Activated CD8-positive, alpha-beta memory T cell treated with anti-CD3 and anti-CD28 coated beads, Interleukin-2, amount 10 ng/mL, durations not matched to agents 7 days and 5 days (primary cell): ENCODE measurements around the gene BLACAT1. TPM values are rescaled to one million over a fixed set of nuclear protein-coding genes. Genes with fewer than 3 reads are reported as not detected.
A peak's percentile ranks its signal among the peaks of the same experiment; 100 is the strongest.

Source experiments
- ATAC-seq: fragments of 150-1000 bp; cut with Tn5 transposase; one replicate; pipeline ENCODE4 v1.10.0; 2021; ENCODE audit warnings: moderate library complexity
- CTCF ChIA-PET: fragments of 350-600 bp; sonication (Branson Sonifier 250); formaldehyde crosslinking; loops from one replicate; lab custom pipeline; 2021; ENCODE audit warnings: antibody characterized with exemption; lab: Charles Lee
- DNase-seq: peaks from one replicate; pipeline ENCODE4 v3.0.0-alpha.2; 2020
- H3K27ac Mint-ChIP-seq: one replicate; pipeline ENCODE4 v1.8.0; 2021; ENCODE audit warnings: mild to moderate bottlenecking, mixed read lengths
- H3K27me3 Mint-ChIP-seq: one replicate; pipeline ENCODE4 v1.8.0; 2021; ENCODE audit warnings: mixed read lengths
- H3K36me3 Mint-ChIP-seq: one replicate; pipeline ENCODE4 v1.8.0; 2021; ENCODE audit warnings: mild to moderate bottlenecking, mixed read lengths
- H3K4me1 Mint-ChIP-seq: one replicate; pipeline ENCODE4 v1.8.0; 2021; ENCODE audit warnings: mixed read lengths
- H3K4me3 Mint-ChIP-seq: one replicate; pipeline ENCODE4 v1.8.0; 2021; ENCODE audit warnings: mild to moderate bottlenecking, moderate library complexity, mixed read lengths
- H3K9me3 Mint-ChIP-seq: one replicate; pipeline ENCODE4 v1.8.0; 2022; ENCODE audit warnings: low read depth, mixed read lengths
- total RNA-seq, 2 experiments: library from RNA; stranded (reverse); gene quantifications; one replicate each; pipeline ENCODE4 v1.2.3, GENCODE V29; 2021

Gene BLACAT1
- total RNA-seq, 2 experiments from 2014 or later: 0.19 to 0.47 TPM

GRCh38 chr1:205465392-205465791 lies 9.5 kb upstream of the BLACAT1 start:
- H3K9me3 Mint-ChIP-seq: no peaks in the 10 kb centered on the region
- no peak overlapping the region for H3K4me3 Mint-ChIP-seq
- H3K4me1 Mint-ChIP-seq: no peaks in the 10 kb centered on the region
- DNase-seq (no peak), ATAC-seq (no peak)
- H3K27me3 Mint-ChIP-seq: peaks cover 40% of the 10 kb centered on the region
- CTCF ChIA-PET: no interaction called here
- H3K36me3 Mint-ChIP-seq: no peaks in the 10 kb centered on the region
- no peak overlapping the region for H3K27ac Mint-ChIP-seq

- H3K4me1 Mint-ChIP-seq: peaks cover 13% of the 10 kb centered on the region
- CTCF ChIA-PET: interaction anchor here (1.4 to 3.6 kb wide), 2 partner anchors 28 kb away, joined by 3 to 25 read pairs; no protein-coding TSS in a partner anchor
- H3K27me3 Mint-ChIP-seq: peaks cover 60% of the 10 kb centered on the region
- no peaks in the 10 kb centered on the region for H3K36me3 Mint-ChIP-seq
- peak; percentile 64 for DNase-seq
- H3K4me3 Mint-ChIP-seq: no peak overlapping the region
- no peaks in the 10 kb centered on the region for H3K9me3 Mint-ChIP-seq
- ATAC-seq: peak; percentile 58
- H3K27ac Mint-ChIP-seq: no peak overlapping the region
Observed at GRCh38 chr1:205458777-205459566, 3.1 kb upstream of the BLACAT1 start.

GRCh38 chr1:205456868-205457745 lies 1.3 kb upstream of the BLACAT1 start:
- Mint-ChIP-seq H3K4me1 (peaks cover 13% of the 10 kb centered on the region), H3K27ac (no peak overlapping the region), H3K9me3 (no peaks in the 10 kb centered on the region), H3K4me3 (no peak overlapping the region), H3K36me3 (no peaks in the 10 kb centered on the region), H3K27me3 (peaks cover 79% of the 10 kb centered on the region)
- DNase-seq (no peak), ATAC-seq (no peak)
- CTCF ChIA-PET: interaction anchor here (1.2 to 3.6 kb wide), 5 partner anchors 23 to 122 kb away, joined by 3 to 25 read pairs (median 6); no protein-coding TSS in a partner anchor

- H3K27me3 Mint-ChIP-seq: peaks cover 82% of the 10 kb centered on the region
- DNase-seq: no peak
- no peak overlapping the region for H3K27ac Mint-ChIP-seq
- H3K4me1 Mint-ChIP-seq: peaks cover 13% of the 10 kb centered on the region
- ATAC-seq: no peak
- H3K36me3 Mint-ChIP-seq: no peaks in the 10 kb centered on the region
- peak overlapping the region; percentile 53 for H3K4me3 Mint-ChIP-seq
- H3K9me3 Mint-ChIP-seq: no peaks in the 10 kb centered on the region
- CTCF ChIA-PET: interaction anchor here (1.1 to 3.6 kb wide), 5 partner anchors 24 to 121 kb away, joined by 3 to 25 read pairs (median 6); no protein-coding TSS in a partner anchor
Observed at GRCh38 chr1:205456383-205456867, 580 bp upstream of the BLACAT1 start.

GRCh38 chr1:205454903-205455335 lies 926 bp downstream of the BLACAT1 start:
- ATAC-seq (no peak), DNase-seq (no peak)
- Mint-ChIP-seq H3K4me1 (peaks cover 16% of the 10 kb centered on the region), H3K9me3 (no peaks in the 10 kb centered on the region), H3K27ac (no peak overlapping the region), H3K27me3 (peaks cover 78% of the 10 kb centered on the region), H3K36me3 (no peaks in the 10 kb centered on the region), H3K4me3 (no peak overlapping the region)
- CTCF ChIA-PET: interaction anchor here (1.0 to 2.0 kb wide), 4 partner anchors 12 to 120 kb away, joined by 3 to 7 read pairs (median 5); no protein-coding TSS in a partner anchor

- no peak overlapping the region for H3K27ac Mint-ChIP-seq
- H3K4me3 Mint-ChIP-seq: no peak overlapping the region
- DNase-seq: no peak
- H3K4me1 Mint-ChIP-seq: peaks cover 22% of the 10 kb centered on the region
- no peak for ATAC-seq
- peaks cover 65% of the 10 kb centered on the region for H3K27me3 Mint-ChIP-seq
- CTCF ChIA-PET: interaction anchor here (1.4 kb wide), 3 partner anchors 22 to 119 kb away, joined by 4 to 6 read pairs (median 4); no protein-coding TSS in a partner anchor
- no peaks in the 10 kb centered on the region for H3K9me3 Mint-ChIP-seq
- H3K36me3 Mint-ChIP-seq: no peaks in the 10 kb centered on the region
Observed at GRCh38 chr1:205453466-205453865, 2.4 kb downstream of the BLACAT1 start.

- CTCF ChIA-PET: interaction anchor here (1.4 kb wide), 3 partner anchors 22 to 118 kb away, joined by 4 to 6 read pairs (median 4); no protein-coding TSS in a partner anchor
- Mint-ChIP-seq H3K4me1 (peaks cover 22% of the 10 kb centered on the region), H3K9me3 (no peaks in the 10 kb centered on the region), H3K27me3 (peaks cover 60% of the 10 kb centered on the region), H3K27ac (no peak overlapping the region), H3K36me3 (no peaks in the 10 kb centered on the region), H3K4me3 (no peak overlapping the region)
- DNase-seq (no peak), ATAC-seq (no peak)
Observed at GRCh38 chr1:205452933-205453332, 2.9 kb downstream of the BLACAT1 start.

GRCh38 chr1:205452364-205452763 lies 3.5 kb downstream of the BLACAT1 start:
- ATAC-seq: no peak
- no peak overlapping the region for H3K27ac Mint-ChIP-seq
- no peak overlapping the region for H3K4me3 Mint-ChIP-seq
- H3K27me3 Mint-ChIP-seq: peaks cover 54% of the 10 kb centered on the region
- H3K36me3 Mint-ChIP-seq: no peaks in the 10 kb centered on the region
- no peak for DNase-seq
- H3K4me1 Mint-ChIP-seq: peaks cover 19% of the 10 kb centered on the region
- H3K9me3 Mint-ChIP-seq: no peaks in the 10 kb centered on the region
- CTCF ChIA-PET: interaction anchor here (1.4 kb wide), 3 partner anchors 21 to 118 kb away, joined by 4 to 6 read pairs (median 4); no protein-coding TSS in a partner anchor

- no peak overlapping the region for H3K27ac Mint-ChIP-seq
- CTCF ChIA-PET: interaction anchor here (1.4 kb wide), 2 partner anchors 34 to 117 kb away, joined by 4 to 6 read pairs; no protein-coding TSS in a partner anchor
- H3K4me3 Mint-ChIP-seq: no peak overlapping the region
- no peaks in the 10 kb centered on the region for H3K36me3 Mint-ChIP-seq
- H3K27me3 Mint-ChIP-seq: peaks cover 54% of the 10 kb centered on the region
- H3K4me1 Mint-ChIP-seq: peaks cover 19% of the 10 kb centered on the region
- H3K9me3 Mint-ChIP-seq: no peaks in the 10 kb centered on the region
- DNase-seq (no peak), ATAC-seq (no peak)
Observed at GRCh38 chr1:205451759-205452164, 4.1 kb downstream of the BLACAT1 start.

- peaks cover 50% of the 10 kb centered on the region for H3K27me3 Mint-ChIP-seq
- no peak overlapping the region for H3K27ac Mint-ChIP-seq
- H3K4me1 Mint-ChIP-seq: peaks cover 16% of the 10 kb centered on the region
- CTCF ChIA-PET: interaction anchor here (1.4 kb wide), 1 partner anchor 31 kb away, joined by 3 read pairs; no protein-coding TSS in a partner anchor
- ATAC-seq (no peak), DNase-seq (no peak)
- no peak overlapping the region for H3K4me3 Mint-ChIP-seq
- no peaks in the 10 kb centered on the region for H3K36me3 Mint-ChIP-seq
- no peaks in the 10 kb centered on the region for H3K9me3 Mint-ChIP-seq
Observed at GRCh38 chr1:205451202-205451601, 4.6 kb downstream of the BLACAT1 start.

GRCh38 chr1:205450448-205450847 lies 5.4 kb downstream of the BLACAT1 start:
- CTCF ChIA-PET: interaction anchor here (1.1 to 1.4 kb wide), 5 partner anchors 12 to 96 kb away, joined by 3 to 4 read pairs (median 3); partner anchors contain the start of gene CDK18
- ATAC-seq (no peak), DNase-seq (no peak)
- H3K4me3 Mint-ChIP-seq: no peak overlapping the region
- H3K27me3 Mint-ChIP-seq: peaks cover 42% of the 10 kb centered on the region
- peaks cover 11% of the 10 kb centered on the region for H3K4me1 Mint-ChIP-seq
- no peaks in the 10 kb centered on the region for H3K9me3 Mint-ChIP-seq
- no peaks in the 10 kb centered on the region for H3K36me3 Mint-ChIP-seq
- H3K27ac Mint-ChIP-seq: no peak overlapping the region

- DNase-seq: peak; percentile 74
- H3K4me3 Mint-ChIP-seq: peak overlapping the region; percentile 54
- CTCF ChIA-PET: interaction anchor here (1.0 to 2.2 kb wide), 8 partner anchors 11 to 96 kb away, joined by 3 to 9 read pairs (median 3); partner anchors contain the start of gene CDK18
- peak; percentile 85 for ATAC-seq
- no peaks in the 10 kb centered on the region for H3K36me3 Mint-ChIP-seq
- peaks cover 11% of the 10 kb centered on the region for H3K4me1 Mint-ChIP-seq
- no peaks in the 10 kb centered on the region for H3K9me3 Mint-ChIP-seq
- H3K27me3 Mint-ChIP-seq: peaks cover 39% of the 10 kb centered on the region
- H3K27ac Mint-ChIP-seq: peak overlapping the region; percentile 76
Observed at GRCh38 chr1:205449750-205450443, 5.9 kb downstream of the BLACAT1 start.
